AG08396 (cell line): Measurements from ENCODE around the gene CHRDL2.
A peak's percentile ranks its signal among the peaks of the same experiment; 100 is the strongest.

Source experiments
- DNase-seq: peaks from one replicate; pipeline ENCODE4 v3.0.0; 2012; ENCODE audit warnings: low spot score, mixed read lengths

The CHRDL2 gene

GRCh38 chr11:74685338-74685737 lies 45.9 kb downstream of the CHRDL2 start:
- DNase-seq = no peak

- DNase-seq = no peak
Observed at GRCh38 chr11:74684661-74685060, 46.6 kb downstream of the CHRDL2 start.

GRCh38 chr11:74683941-74684481 lies 47.2 kb downstream of the CHRDL2 start:
- peak; percentile 55 for DNase-seq

- DNase-seq = peak; percentile 52
Observed at GRCh38 chr11:74683279-74683871, 47.9 kb downstream of the CHRDL2 start.

- DNase-seq = no peak
Observed at GRCh38 chr11:74682731-74683278, 48.4 kb downstream of the CHRDL2 start.

GRCh38 chr11:74681686-74682651 lies 49.3 kb downstream of the CHRDL2 start:
- DNase-seq = no peak

- no peak for DNase-seq
Observed at GRCh38 chr11:74680703-74681531, 50.3 kb downstream of the CHRDL2 start.

- no peak for DNase-seq
Observed at GRCh38 chr11:74680035-74680671, 51.1 kb downstream of the CHRDL2 start.

GRCh38 chr11:74679513-74679865 lies 51.7 kb downstream of the CHRDL2 start:
- no peak for DNase-seq

- DNase-seq = no peak
Observed at GRCh38 chr11:74678591-74679512, 52.4 kb downstream of the CHRDL2 start.

- no peak for DNase-seq
Observed at GRCh38 chr11:74678041-74678440, 53.2 kb downstream of the CHRDL2 start.

- DNase-seq = no peak
Observed at GRCh38 chr11:74677131-74677530, 54.1 kb downstream of the CHRDL2 start.

GRCh38 chr11:74676596-74676995 lies 54.6 kb downstream of the CHRDL2 start:
- no peak for DNase-seq

- no peak for DNase-seq
Observed at GRCh38 chr11:74675761-74676160, 55.5 kb downstream of the CHRDL2 start.

GRCh38 chr11:74673693-74674360 lies 57.4 kb downstream of the CHRDL2 start:
- no peak for DNase-seq

- DNase-seq = peak; percentile 88
Observed at GRCh38 chr11:74672956-74673692, 58.1 kb downstream of the CHRDL2 start.

GRCh38 chr11:74672332-74672955 lies 58.8 kb downstream of the CHRDL2 start:
- DNase-seq = no peak

- no peak for DNase-seq
Observed at GRCh38 chr11:74671520-74672196, 59.6 kb downstream of the CHRDL2 start.
